Measurements from ENCODE around the gene MAPK8IP2.
A peak's percentile ranks its signal among the peaks of the same experiment; 100 is the strongest.

MAPK8IP2 gene

GRCh38 chr22:50576070-50576469 is 24.5 kb upstream of the MAPK8IP2 start:
- peak; percentile 49 for DNase-seq

- no peak for DNase-seq
Observed at GRCh38 chr22:50576806-50577696, 23.5 kb upstream of the MAPK8IP2 start.

GRCh38 chr22:50577697-50577986 is 23.0 kb upstream of the MAPK8IP2 start:
- no peak for DNase-seq

- no peak for DNase-seq
Observed at GRCh38 chr22:50577987-50578775, 22.4 kb upstream of the MAPK8IP2 start, which contains the start of gene CPT1B. Gene CPT1B, minus strand, starts transcription at chr22:50578427. Its CDS starts 512 bp downstream, at chr22:50577915.

GRCh38 chr22:50578776-50579310 is 21.8 kb upstream of the MAPK8IP2 start:
- DNase-seq = no peak

GRCh38 chr22:50579752-50580151 is 20.8 kb upstream of the MAPK8IP2 start:
- no peak for DNase-seq

- no peak for DNase-seq
Observed at GRCh38 chr22:50581031-50581949, 19.3 kb upstream of the MAPK8IP2 start.

- no peak for DNase-seq
Observed at GRCh38 chr22:50581950-50582492, 18.6 kb upstream of the MAPK8IP2 start.

- DNase-seq = peak; percentile 97
Observed at GRCh38 chr22:50582493-50583293, 17.9 kb upstream of the MAPK8IP2 start, which contains the start of gene CHKB. Gene CHKB, minus strand, starts transcription at chr22:50582849. Its CDS starts 68 bp downstream, at chr22:50582781.

GRCh38 chr22:50583294-50583861 is 17.2 kb upstream of the MAPK8IP2 start:
- DNase-seq = no peak

GRCh38 chr22:50584106-50585096 is 16.2 kb upstream of the MAPK8IP2 start:
- no peak for DNase-seq

- no peak for DNase-seq
Observed at GRCh38 chr22:50585238-50585637, 15.4 kb upstream of the MAPK8IP2 start.

- no peak for DNase-seq
Observed at GRCh38 chr22:50585781-50586180, 14.8 kb upstream of the MAPK8IP2 start.

- DNase-seq = no peak
Observed at GRCh38 chr22:50586416-50586815, 14.2 kb upstream of the MAPK8IP2 start.

- no peak for DNase-seq
Observed at GRCh38 chr22:50587407-50587806, 13.2 kb upstream of the MAPK8IP2 start.

- no peak for DNase-seq
Observed at GRCh38 chr22:50595189-50595588, 5.4 kb upstream of the MAPK8IP2 start.

GRCh38 chr22:50597097-50597496 is 3.5 kb upstream of the MAPK8IP2 start:
- DNase-seq = no peak

- DNase-seq = no peak
Observed at GRCh38 chr22:50599816-50600455, 657 bp upstream of the MAPK8IP2 start.

Measured in DMS153 (cell line).